Muscle of back (tissue), 11 donors: ENCODE results near the gene SFN. TPM values are rescaled to one million over a fixed set of nuclear protein-coding genes. Genes with fewer than 3 reads are reported as not detected.
"Not testable (repeated sequence)": the region's sequence is repeated elsewhere in the genome, so short reads cannot be mapped to it uniquely, and the experiment has no call there.

ENCODE experiments used
- DNase-seq, 3 donors: peaks; one replicate each; pipeline versions ENCODE4 v3.0.0 to v3.0.0-alpha.2; 2013
- polyA plus RNA-seq, 10 donors: library from polyadenylated mRNA; unstranded; fragments of 120-200 nt; gene quantifications; one replicate each; pipeline ENCODE4 v1.2.1, GENCODE V29; 2013; ENCODE audit not compliant: insufficient read length in 10 of 10

The SFN gene
- polyA plus RNA-seq, 10 donors: 0.17 to 36.0 (median 0.26) TPM

DNA sequence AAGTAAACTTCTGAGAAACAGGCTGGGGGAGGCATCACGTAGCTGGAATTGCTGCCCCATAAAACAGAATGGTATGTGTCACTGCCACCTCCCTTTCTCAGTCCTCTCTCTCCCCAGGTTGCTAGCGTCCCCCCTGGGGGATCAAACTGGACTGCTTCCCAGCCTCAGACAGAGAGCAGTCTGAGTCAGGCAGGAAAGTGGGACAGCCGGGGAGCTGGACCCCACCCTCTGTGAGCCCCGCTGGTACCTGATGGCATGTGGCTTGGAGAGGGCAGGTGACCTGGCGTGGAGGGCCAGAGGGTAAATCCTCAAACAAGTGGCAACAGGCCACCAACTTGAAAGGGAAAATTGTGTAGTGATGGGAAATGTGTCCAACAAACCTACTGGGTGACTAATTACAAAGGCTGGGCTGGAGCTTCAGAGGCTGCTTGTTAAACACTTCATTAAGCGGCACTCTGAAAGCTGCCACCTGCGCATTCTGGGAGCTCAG is 1.0 kb upstream of the SFN start:
- DNase-seq: no peak

DNA sequence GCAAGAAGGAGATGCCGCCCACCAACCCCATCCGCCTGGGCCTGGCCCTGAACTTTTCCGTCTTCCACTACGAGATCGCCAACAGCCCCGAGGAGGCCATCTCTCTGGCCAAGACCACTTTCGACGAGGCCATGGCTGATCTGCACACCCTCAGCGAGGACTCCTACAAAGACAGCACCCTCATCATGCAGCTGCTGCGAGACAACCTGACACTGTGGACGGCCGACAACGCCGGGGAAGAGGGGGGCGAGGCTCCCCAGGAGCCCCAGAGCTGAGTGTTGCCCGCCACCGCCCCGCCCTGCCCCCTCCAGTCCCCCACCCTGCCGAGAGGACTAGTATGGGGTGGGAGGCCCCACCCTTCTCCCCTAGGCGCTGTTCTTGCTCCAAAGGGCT is 732 bp downstream of the SFN start:
- no peak for DNase-seq

DNA sequence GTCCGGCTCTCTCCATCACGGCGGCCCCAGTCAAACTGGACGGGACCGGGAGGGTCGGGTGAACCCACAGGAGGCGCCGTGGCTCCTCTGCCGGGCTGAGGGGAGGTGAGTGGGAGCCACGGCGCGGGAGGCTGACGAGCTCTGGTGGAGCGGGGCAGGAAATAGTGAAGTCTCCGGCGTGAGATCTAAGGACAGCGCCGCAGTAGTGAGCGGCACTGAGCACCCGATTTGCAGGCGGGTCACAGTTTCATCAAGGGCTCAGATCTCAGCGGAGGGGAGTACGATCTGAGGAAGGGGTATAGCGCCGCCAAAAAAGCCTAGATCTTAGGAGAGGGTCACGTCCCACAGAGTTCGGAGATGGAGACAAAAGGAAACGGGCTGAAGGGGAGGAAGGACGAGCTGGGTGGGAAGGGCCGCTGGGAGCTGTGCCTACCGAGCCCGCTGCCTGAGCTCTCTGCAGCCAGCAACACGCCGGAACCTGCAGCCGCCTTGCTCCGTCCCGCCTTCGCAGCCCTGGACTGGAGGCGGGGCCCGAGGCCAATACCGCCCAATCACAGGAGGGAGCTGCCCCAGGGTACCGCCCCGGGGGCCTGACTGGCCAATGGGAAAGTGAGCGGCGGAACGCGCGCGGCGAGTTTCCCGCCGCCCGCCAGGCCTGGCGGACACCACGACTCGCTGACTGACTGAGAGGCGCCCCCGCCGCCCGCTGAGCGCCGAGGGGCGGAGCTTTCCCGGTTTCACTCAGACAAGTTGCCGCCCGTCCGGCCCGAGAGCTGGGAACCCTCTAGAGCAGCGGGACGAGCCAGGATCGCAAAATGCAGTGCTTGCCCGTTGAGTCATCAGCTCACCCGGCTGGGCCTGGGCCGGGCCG is 1.9 kb downstream of the SFN start:
- DNase-seq: peak; percentile 98 to 99 (median 98)

GRCh38 chr1:26873097-26873496 is 10.1 kb downstream of the SFN start:
- not testable (repeated sequence) for DNase-seq

DNA sequence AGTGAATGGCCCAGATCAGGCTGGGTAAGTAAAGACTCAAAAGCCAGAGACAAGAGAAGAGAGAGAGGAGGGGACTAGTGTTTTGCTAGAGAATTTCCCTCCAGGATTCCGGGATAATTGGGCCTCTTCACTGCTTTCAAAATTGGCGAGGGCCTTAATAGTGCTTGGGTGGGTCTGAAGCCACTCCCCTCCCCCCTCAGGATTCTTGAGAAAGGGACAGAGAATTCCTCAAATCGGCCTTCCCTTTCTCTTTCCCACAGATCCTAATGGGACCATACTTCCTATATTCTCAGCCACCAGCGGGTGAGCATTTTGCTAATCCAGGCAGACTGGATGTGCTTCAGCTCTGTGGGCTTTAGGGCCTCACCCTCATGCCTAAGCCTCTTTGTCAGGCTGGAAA is 11.9 kb downstream of the SFN start:
- no peak for DNase-seq

DNA sequence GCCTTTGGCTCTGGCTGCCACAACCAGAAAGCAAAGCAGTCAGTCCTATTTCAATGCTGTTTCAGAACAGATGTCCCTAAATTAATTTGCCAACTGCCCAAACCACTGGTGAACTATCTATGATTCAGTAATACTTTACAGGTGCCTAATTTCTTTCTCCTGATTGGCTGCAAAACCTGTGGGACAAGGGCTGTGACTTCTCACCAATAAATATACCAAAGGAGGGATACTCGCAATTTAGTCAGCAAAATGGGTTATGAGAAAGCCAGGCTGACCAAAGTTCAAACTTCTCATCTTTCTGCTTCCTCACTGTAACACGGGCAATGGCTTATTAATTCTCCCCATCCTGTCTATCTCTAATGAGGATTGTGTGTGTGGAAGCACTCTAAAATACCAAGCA is 14.4 kb downstream of the SFN start:
- DNase-seq: no peak

DNA sequence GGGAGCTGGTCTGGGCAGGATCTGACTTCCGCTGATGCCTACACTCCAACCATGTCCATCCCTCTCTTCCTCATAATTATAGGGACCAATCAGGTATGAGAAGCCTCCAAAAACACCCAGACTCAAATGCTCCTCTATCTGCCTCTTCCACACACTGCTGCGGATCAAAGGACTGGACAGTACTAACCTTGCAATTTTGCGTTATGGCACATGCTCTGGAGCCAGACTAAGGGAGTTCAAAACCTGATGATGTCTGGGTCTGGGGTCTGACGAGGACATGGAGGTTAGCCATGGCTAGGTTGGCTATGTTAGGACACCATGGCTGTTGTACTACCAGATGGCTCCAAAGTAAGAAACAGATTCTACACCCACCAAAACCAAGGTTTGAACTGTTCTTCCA is 16.8 kb downstream of the SFN start:
- DNase-seq: no peak

DNA sequence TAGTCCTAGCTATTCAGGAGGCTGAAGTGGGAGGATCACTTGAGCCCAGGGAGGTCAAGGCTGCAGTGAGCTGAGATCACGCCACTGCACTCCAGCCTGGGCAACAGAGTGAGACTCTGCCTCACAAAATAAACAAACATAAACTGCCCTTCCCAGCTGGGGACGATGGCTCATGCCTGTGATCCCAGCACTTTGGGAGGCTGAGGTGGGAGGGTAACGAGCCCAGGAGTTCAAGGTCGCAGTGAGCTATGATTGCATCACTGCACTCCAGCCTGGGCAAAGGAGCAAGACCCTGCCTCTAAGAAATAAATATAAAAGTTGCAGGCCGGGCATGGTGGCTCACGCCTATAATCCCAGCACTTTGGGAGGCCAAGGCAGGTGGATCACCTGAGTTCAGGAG is 18.7 kb downstream of the SFN start:
- not testable (repeated sequence) for DNase-seq

GRCh38 chr1:26882696-26883463 is 19.9 kb downstream of the SFN start:
- no peak for DNase-seq

DNA sequence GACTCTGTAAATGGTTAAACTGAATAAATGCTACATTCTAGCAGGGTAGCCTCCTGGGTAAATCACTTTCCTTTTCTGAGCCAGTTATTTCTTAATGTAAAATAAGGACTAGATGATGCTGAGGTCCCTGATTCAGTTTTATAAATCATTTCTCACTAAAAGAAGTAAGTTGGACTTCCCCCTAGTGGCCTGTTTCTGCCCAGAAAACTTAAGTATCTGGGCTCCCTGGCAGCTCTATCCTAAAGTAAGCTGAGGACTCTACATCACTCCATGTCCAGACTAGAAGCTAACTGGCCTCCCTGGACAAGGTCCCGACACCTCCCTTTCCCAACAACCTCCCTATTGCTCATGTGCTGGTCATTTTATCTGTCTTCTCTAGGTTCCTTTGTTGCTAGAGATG is 24.2 kb downstream of the SFN start:
- DNase-seq: peak in 2 of 3 donors; percentile 10 to 33

DNA sequence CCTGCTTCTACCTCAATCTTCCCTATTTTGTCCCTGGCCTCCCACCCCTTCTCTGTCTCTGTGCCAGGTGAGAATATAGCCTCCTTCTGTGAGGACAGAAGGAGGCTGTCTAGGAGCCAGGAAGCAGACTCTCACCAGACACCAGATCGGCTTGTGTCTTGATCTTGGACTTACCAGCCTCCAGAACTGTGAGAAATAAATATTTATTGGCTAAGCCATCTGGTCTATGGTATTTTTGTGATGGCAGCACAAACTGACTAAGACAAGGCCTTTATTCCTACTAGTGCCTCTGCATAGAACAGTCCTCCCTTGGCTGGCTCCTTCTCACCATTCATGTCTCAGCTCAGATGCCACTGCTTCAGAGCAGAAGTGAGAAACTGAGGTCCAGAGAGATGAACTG is 25.3 kb downstream of the SFN start:
- no peak for DNase-seq

DNA sequence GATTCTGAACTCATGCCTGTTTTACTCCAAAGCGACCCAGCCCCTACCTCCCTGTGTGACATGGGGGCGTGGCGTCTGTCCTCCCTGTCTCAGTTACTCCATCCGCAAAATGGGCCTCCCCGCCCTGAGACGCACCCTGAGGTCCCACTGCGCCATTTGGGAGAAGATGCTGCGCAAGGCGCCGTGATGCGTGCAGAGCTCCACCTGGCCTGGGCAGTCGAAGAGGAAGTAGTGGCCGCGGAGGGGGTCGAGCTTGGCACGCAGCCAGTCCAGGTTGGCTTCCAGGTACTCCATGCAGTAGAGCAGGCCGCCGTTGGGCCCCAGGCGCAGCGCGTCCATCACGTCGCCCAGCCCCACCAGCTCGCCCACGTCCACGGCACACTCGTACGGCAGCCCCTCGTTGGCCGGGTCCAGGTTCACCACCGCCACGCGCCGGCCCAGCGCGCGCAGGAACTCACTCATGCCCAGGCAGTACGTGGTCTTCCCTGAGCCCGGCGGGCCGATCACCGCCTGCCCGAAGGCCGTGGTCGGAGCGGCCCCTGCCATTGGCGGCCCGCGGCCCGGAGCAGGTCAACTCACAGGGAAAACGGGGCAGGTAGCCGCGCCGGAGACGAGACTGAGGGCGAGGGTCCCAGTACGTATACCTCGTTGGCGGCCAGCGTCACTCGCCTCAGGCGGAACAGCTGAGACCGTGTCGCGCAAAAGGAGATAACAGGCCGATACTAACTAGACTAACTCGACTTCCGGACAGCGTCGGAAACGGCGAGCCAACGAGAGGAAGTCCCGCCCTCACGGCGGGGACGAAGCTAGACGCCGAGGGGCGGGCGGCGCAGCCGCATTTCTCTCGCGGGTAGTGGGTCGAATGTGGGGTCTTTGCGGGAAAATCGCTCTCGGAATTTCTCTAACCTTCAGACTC is 26.9 kb downstream of the SFN start, which contains the start of gene GPN2:
Gene GPN2, minus strand, starts transcription at position 733 of the 916 bp plus-strand sequence. Its CDS starts 187 bp downstream, at position 546.
- DNase-seq: peak; percentile 73 to 95 (median 90)

DNA sequence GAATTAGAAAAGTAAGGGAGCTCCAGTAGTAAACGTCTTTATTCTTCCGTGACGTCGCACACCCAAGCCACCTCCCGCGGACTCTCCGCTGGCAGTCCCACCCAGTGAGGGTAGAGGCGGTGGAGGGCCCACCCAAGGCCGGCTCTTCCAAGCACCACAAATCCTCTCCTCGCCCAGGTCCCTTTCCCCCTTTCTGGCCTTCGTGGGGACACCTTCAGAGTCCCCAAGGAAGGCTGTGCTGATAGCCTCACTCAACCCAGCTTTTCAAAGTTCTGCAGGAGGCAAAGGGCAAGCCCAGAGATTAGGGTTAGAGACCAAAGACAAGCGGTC is 27.5 kb downstream of the SFN start:
- no peak for DNase-seq

GRCh38 chr1:26894263-26894662 is 31.3 kb downstream of the SFN start:
- no peak for DNase-seq

DNA sequence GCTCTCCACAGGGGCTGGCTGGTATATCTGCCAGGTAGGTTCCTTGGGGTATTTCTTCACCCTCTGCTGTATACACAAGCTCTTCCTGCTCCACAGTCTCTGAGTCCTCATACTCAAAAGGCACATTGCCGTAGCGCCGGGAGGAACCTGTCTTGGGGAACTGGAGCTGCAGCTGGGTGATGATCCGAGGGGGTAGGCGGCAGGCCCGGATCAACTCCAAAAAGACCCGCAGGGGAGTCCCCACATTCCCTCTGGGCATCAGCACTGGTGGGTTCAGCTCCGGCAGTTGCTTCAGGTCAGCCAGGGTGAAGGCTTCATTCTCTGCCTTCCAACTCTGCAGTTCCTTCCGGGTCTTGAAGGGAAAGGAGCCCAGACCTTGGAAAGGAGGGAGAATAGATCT is 34.4 kb downstream of the SFN start:
- no peak for DNase-seq

GRCh38 chr1:26900001-26900814 is 37.3 kb downstream of the SFN start, which contains the start of gene GPATCH3:
Gene GPATCH3 (minus strand): TSS chr1:26900467. CDS start chr1:26900442, 25 bp downstream.
- peak; percentile 93 to 96 (median 94) for DNase-seq

DNA sequence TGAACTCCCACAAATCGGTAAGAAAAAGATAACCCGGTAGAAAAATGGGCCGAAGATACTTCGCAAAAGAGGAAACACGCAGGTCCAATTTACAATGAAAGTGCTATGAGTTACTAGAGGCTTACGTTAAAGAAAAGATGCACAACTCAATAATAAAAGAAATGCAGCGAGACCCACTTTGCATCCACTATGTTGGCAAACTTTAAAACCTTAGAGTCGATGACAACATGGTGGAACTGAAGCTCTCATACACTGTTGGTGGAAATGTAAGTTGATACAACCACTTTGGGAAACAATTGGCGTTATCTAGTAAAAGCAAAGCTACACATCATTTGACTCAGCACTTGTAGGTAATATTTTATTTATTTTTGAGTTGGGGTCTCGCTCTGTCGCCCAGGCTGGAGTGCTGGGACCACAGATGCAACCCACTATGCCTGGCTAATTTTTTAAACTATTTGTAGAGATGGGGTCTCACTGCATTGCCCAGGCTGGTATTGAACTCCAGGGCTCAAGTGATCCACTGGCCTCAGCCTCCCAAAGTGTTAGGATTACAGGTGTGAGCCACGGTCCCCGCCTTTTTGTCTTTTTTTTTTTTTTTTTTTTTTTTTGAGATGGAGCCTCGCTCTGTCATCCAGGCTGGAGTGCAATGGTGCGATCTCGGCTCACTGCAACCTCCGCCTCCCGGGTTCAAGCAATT is 38.0 kb downstream of the SFN start:
- DNase-seq: no peak

- no peak for DNase-seq
These were observed 44.3 kb downstream of the SFN start for GRCh38 chr1:26907071-26907917.

DNA sequence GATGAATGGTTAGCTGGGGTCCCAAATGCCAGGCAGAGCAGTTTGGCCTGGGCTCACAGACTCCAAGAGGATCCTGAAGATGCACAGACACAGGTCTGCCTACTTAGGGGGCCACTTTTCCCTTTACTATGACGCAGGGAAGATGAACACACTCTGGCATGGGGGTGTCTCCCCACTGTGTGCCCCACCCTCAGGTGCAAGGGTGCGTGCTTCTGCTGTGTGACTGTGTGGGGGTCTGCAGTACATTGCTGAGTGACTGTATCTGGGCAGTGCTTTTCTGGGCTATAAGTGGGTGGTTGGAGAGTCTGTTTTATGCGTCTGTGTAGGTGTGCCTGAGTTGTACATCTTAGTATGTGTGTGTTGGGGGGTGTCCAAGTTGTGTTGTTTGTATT is 47.0 kb downstream of the SFN start:
- no peak for DNase-seq
